ENCODE results near the gene SEPTIN1.

GRCh38 chr16:30395155-30395991 is 13.0 kb upstream of the SEPTIN1 start, which contains the start of gene ZNF48:
- peak; percentile 6 to 23 (median 15) for TF ChIP-seq CTCF (IDR thresholded peaks at IDR 0.05)
- TF ChIP-seq POLR2A (IDR thresholded peaks at IDR 0.05) = no peak
